Panc1 (cell line): ENCODE data around the gene TMUB1. TPM values are rescaled to one million over a fixed set of nuclear protein-coding genes. Genes with fewer than 3 reads are reported as not detected.

ENCODE experiments used
- ATAC-seq: fragments of 200-7000 bp; cut with Tn5 transposase; 2 replicates; pipeline ENCODE4 v1.9.1; 2020; ENCODE audit warnings: mild to moderate bottlenecking, moderate library complexity
- BruUV-seq: library from RNA; stranded (reverse); fragments of 400-500 nt; replicated peaks from 2 replicates; lab custom pipeline; 2021; lab: Mats Ljungman, UMichigan
- CTCF ChIA-PET: fragments of 300-600 bp; sonication (Branson Sonifier 250); formaldehyde crosslinking; loops from one replicate; lab custom pipeline; 2022; ENCODE audit warnings: antibody characterized with exemption; lab: Charles Lee
- POLR2A ChIA-PET: fragments of 300-600 bp; sonication (Branson Sonifier 250); formaldehyde crosslinking; loops from one replicate; lab custom pipeline; 2022; ENCODE audit warnings: antibody characterized with exemption; lab: Charles Lee
- DNase-seq: peaks from one replicate; pipeline ENCODE4 v3.0.0-alpha.2; 2010; ENCODE audit warnings: low read depth, low spot score
- H3K27ac ChIP-seq: 2 replicates; pipeline ENCODE4 v1.5.1; 2011; ENCODE audit warnings: mild to moderate bottlenecking, low read length, inconsistent platforms
- H3K27me3 ChIP-seq: fragments of 200-500 bp; sonication (Bioruptor generic); 2 replicates; pipeline ENCODE4 v1.6.0; 2014; ENCODE audit warnings: low read length, inconsistent platforms; ENCODE audit not compliant: control insufficient read depth, insufficient read depth
- H3K36me3 ChIP-seq: fragments of 200-500 bp; sonication (Bioruptor generic); 2 replicates; pipeline ENCODE4 v1.5.1; 2014; ENCODE audit warnings: inconsistent platforms, mild to moderate bottlenecking, low read length, moderate library complexity; ENCODE audit not compliant: control insufficient read depth, insufficient read depth
- H3K4me1 ChIP-seq: 2 replicates; pipeline ENCODE4 v1.5.1; 2011; ENCODE audit warnings: inconsistent platforms, mild to moderate bottlenecking, low read length, moderate library complexity; ENCODE audit not compliant: control insufficient read depth, insufficient read depth
- H3K4me3 ChIP-seq, 2 experiments: 2 replicates each; pipeline ENCODE4 v1.5.1; 2011 to 2012; ENCODE audit warnings: low read depth in 2 of 2, low read length in 2 of 2, mild to moderate bottlenecking in 2 of 2, inconsistent platforms in 1 of 2, moderate library complexity in 1 of 2
- H3K9me3 ChIP-seq: fragments of 200-500 bp; sonication (Bioruptor generic); 2 replicates; pipeline ENCODE4 v1.5.1; 2014; ENCODE audit warnings: low read depth, mild to moderate bottlenecking, inconsistent platforms, low read length, moderate library complexity; ENCODE audit not compliant: control insufficient read depth, insufficient read depth
- POLR2AphosphoS5 ChIP-seq: IDR thresholded peaks from 2 replicates; pipeline ENCODE4 v1.6.1; 2012; ENCODE audit warnings: mild to moderate bottlenecking, low read depth, low read length, moderate library complexity
- SIN3A ChIP-seq: IDR thresholded peaks from 2 replicates; pipeline ENCODE4 v1.6.1; 2012; ENCODE audit warnings: low read depth, mild to moderate bottlenecking, low read length, moderate library complexity, borderline replicate concordance; ENCODE audit not compliant: insufficient read depth
- TCF7L2 ChIP-seq: IDR thresholded peaks from 2 replicates; pipeline ENCODE4 v1.6.1; 2011; ENCODE audit warnings: mild to moderate bottlenecking, low read depth, low read length, inconsistent platforms
- in situ Hi-C: cut with HindIII; loops from 2 replicates; pipeline ENCODE4 v1.10.0; 2016; ENCODE audit warnings: low sequenced_read_pairs, low pct_unique_long_range_greater_than_20kb
- intact Hi-C: fragments of 100-400 bp; cut with micrococcal nuclease; formaldehyde crosslinking; loops from one replicate; pipeline ENCODE4 v1.10.0; 2022; ENCODE audit not compliant: unreplicated experiment
- total RNA-seq: library from RNA; stranded (reverse); gene quantifications from one replicate; pipeline ENCODE4 v1.2.1, GENCODE V29; 2021; ENCODE audit not compliant: unreplicated experiment
- TF ChIP-seq, protein P1 (sequence below), 2 experiments: IDR thresholded peaks; 2 replicates each; pipeline ENCODE4 v1.6.1; 2011 to 2012; ENCODE audit warnings: low read depth in 2 of 2, control low read depth in 1 of 2, low read length in 1 of 2, mild to moderate bottlenecking in 1 of 2, moderate library complexity in 1 of 2; ENCODE audit not compliant: insufficient read depth in 1 of 2
- TF ChIP-seq, protein P2 (sequence below): fragments of 450-650 bp; IDR thresholded peaks from 2 replicates; pipeline ENCODE4 v1.5.1; 2017; ENCODE audit warnings: mild to moderate bottlenecking

Gene TMUB1
- total RNA-seq, 1 experiment from 2014 or later = 112 TPM

- BruUV-seq = no TSS peak
- TF ChIP-seq TCF7L2 (peak; percentile 59; the same call in 1 of the 2 replicates), POLR2AphosphoS5 (no peak)
- Histone ChIP-seq H3K27ac (peak overlapping the region; percentile 65), H3K9me3 (no peaks in the 10 kb centered on the region), H3K4me1 (peaks cover 14% of the 10 kb centered on the region), H3K36me3 (no peaks in the 10 kb centered on the region), H3K27me3 (no peaks in the 10 kb centered on the region), H3K4me3 (0 out of 4 replicates have a peak overlapping the region, but pooled peaks of 1 of the 2 experiments have one; percentile 17)
- intact Hi-C loops = loop anchor here (5.0 kb wide), 2 partner anchors 36 to 216 kb away; no protein-coding TSS in a partner anchor
- in situ Hi-C loops = no loop called here
- ChIA-PET CTCF (interaction anchor here (0.9 to 1.0 kb wide), 2 partner anchors 85 to 114 kb away, joined by 3 to 4 read pairs; partner anchors contain the start of genes ABCB8 and ABCF2), POLR2A (no interaction called here)
- no peak for DNase-seq
- ATAC-seq = peak; percentile 44
Measured at GRCh38 chr7:151113344-151114150, 30.3 kb upstream of the TMUB1 start.

DNA sequence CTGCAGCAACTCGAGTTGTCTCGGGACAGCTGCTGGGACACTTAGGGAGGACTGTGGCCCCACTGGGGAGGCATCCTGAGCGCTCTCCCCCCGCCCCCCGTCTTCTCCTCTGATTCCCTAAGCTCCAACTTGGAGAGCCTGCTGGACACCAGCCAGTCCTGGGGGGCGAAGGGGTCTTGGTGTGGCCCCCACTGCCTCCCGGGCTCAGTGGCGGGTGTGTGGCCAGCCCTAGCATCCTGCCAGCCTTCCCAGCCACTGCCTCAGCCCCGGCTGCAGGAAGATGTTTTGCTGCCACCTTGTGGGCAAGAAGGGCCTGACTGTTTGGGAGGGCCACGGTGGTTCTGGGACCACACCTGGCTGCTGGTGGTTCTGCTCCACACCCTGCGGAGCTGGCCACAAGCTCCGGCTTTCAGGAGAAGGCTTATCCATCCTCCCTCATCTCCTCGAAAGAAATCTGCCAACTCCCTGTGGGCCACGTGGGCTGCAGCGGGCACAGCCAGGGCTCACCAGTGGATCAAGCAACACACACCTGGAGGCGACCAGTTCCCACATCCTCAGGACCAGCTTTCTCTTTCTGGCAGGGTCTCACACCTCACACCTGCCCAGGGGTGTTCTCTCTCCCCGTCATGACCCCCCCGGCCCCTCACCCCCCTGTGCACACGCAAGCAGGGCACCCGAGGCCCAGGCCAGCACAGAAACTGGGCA is 27.8 kb upstream of the TMUB1 start:
- CTCF ChIA-PET = interaction anchor here (0.7 to 1.7 kb wide), 2 partner anchors 34 to 83 kb away, joined by 3 to 7 read pairs; partner anchors contain the start of gene ABCB8
- Histone ChIP-seq H3K4me3 (no peak overlapping the region), H3K36me3 (no peaks in the 10 kb centered on the region), H3K9me3 (no peaks in the 10 kb centered on the region), H3K4me1 (peaks cover 14% of the 10 kb centered on the region), H3K27ac (no peak overlapping the region), H3K27me3 (no peaks in the 10 kb centered on the region)
- TF ChIP-seq POLR2AphosphoS5 (no peak; the same call in 1 of the 2 replicates), TCF7L2 (no peak), SIN3A (no peak)
- TF ChIP-seq, protein P1, sequence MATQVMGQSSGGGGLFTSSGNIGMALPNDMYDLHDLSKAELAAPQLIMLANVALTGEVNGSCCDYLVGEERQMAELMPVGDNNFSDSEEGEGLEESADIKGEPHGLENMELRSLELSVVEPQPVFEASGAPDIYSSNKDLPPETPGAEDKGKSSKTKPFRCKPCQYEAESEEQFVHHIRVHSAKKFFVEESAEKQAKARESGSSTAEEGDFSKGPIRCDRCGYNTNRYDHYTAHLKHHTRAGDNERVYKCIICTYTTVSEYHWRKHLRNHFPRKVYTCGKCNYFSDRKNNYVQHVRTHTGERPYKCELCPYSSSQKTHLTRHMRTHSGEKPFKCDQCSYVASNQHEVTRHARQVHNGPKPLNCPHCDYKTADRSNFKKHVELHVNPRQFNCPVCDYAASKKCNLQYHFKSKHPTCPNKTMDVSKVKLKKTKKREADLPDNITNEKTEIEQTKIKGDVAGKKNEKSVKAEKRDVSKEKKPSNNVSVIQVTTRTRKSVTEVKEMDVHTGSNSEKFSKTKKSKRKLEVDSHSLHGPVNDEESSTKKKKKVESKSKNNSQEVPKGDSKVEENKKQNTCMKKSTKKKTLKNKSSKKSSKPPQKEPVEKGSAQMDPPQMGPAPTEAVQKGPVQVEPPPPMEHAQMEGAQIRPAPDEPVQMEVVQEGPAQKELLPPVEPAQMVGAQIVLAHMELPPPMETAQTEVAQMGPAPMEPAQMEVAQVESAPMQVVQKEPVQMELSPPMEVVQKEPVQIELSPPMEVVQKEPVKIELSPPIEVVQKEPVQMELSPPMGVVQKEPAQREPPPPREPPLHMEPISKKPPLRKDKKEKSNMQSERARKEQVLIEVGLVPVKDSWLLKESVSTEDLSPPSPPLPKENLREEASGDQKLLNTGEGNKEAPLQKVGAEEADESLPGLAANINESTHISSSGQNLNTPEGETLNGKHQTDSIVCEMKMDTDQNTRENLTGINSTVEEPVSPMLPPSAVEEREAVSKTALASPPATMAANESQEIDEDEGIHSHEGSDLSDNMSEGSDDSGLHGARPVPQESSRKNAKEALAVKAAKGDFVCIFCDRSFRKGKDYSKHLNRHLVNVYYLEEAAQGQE (IDR thresholded peaks at IDR 0.05; ENCODE audit: insufficient read depth in 1 of 2, low read depth in 2 of 2, low read length in 1 of 2) = peak in 1 of 2 experiments; percentile 60; a peak in 1 of 4 replicates
- TF ChIP-seq, protein P2, sequence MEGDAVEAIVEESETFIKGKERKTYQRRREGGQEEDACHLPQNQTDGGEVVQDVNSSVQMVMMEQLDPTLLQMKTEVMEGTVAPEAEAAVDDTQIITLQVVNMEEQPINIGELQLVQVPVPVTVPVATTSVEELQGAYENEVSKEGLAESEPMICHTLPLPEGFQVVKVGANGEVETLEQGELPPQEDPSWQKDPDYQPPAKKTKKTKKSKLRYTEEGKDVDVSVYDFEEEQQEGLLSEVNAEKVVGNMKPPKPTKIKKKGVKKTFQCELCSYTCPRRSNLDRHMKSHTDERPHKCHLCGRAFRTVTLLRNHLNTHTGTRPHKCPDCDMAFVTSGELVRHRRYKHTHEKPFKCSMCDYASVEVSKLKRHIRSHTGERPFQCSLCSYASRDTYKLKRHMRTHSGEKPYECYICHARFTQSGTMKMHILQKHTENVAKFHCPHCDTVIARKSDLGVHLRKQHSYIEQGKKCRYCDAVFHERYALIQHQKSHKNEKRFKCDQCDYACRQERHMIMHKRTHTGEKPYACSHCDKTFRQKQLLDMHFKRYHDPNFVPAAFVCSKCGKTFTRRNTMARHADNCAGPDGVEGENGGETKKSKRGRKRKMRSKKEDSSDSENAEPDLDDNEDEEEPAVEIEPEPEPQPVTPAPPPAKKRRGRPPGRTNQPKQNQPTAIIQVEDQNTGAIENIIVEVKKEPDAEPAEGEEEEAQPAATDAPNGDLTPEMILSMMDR = peak; percentile 94
- intact Hi-C loops (loop anchor here (2.0 to 5.0 kb wide), 3 partner anchors 34 to 214 kb away; no protein-coding TSS in a partner anchor), in situ Hi-C loops (no loop called here)
- ATAC-seq (peak; percentile 84), DNase-seq (no peak)
- POLR2A ChIA-PET = interaction anchor here (0.7 kb wide), 1 partner anchor 209 kb away, joined by 3 read pairs; no protein-coding TSS in a partner anchor
- BruUV-seq = no TSS peak
